Posterior cingulate gyrus (tissue), 11 donors: Measurements from ENCODE around the gene LDB1.
A peak's percentile ranks its signal among the peaks of the same experiment; 100 is the strongest.

Experiments used
- DNase-seq, 10 donors: peaks; one replicate each; pipeline versions ENCODE4 v3.0.0 to v3.0.0-alpha.2; 2020 to 2021; ENCODE audit warnings: mixed read lengths in 3 of 10
- intact Hi-C: fragments of 100-400 bp; cut with DNase I; formaldehyde crosslinking; loops from one replicate; pipeline ENCODE4 v1.15.1; 2023

The LDB1 gene, protein sequence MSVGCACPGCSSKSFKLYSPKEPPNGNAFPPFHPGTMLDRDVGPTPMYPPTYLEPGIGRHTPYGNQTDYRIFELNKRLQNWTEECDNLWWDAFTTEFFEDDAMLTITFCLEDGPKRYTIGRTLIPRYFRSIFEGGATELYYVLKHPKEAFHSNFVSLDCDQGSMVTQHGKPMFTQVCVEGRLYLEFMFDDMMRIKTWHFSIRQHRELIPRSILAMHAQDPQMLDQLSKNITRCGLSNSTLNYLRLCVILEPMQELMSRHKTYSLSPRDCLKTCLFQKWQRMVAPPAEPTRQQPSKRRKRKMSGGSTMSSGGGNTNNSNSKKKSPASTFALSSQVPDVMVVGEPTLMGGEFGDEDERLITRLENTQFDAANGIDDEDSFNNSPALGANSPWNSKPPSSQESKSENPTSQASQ

DNA sequence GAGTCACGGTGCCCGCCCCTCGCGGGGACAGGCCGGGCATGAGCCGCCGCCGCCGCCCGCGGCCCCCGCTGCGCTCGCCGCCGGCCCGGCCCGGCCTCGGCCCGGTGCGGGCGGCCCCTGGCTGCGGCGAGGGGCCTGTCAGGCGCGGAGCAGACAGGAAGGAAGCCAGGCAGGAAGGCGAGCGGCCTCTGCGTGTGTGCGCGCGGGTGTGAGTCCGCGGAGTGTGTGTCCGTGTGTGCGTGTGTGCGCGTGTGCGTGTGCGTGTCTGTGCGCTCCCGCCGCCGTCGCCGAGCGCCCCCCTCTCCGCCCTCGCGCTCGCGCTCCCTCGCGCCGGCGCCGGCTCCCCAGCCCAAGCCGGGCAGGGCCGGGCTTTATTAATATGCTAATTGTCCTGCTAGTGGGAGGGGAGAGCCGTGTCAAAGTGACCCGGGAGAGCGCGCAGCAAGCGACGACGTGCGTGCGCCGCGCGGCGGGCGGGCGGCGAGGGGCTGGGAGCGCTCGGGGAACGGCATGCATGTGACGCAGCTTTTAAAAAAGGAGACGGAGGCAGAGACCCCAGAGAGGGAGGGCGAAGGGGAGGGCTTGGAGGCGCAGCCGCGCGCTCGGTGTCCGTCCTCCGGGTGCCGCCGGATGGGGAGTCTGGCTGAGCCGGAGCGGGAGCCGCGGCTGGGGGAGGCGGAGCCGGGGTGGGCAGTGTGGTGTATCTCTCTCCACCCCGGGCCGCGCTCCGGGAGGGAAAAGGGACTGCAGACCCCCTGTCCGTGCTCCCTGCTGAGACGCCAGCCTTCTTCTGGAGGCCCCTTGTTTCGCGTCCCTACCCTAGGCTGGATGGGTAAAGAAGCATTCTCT is at the start of gene LDB1:
Gene LDB1 (minus strand): TSS at position 227 of the 849 bp plus-strand sequence. CDS start 258 bp downstream, outside the sequence.
- peak; percentile 67 to 98 (median 80) for DNase-seq
- intact Hi-C loops = loop anchor here (2.0 kb wide), 1 partner anchor 56 kb away; the partner anchor contains the start of gene HPS6

DNA sequence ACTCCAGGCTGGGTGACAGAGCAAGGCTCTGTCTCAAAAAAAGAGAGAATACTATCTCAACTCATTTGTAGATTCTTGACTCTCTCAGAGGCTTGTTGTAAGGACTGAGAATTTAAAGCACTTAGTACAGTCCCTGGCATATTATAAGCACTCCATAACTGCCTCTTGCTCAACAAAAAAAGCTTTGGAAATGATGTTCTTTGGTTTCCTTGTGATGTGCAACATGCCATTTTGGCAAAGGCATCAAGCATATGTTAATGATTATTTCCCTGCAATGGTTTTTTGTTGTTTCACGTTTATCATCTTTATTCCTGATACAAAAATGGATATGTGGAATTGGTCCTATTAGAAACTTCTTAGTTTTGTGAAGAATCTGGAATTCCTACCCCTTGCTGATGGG is 47.7 kb upstream of the LDB1 start:
- intact Hi-C loops = loop anchor here (5.0 to 10.0 kb wide), 3 partner anchors 67 to 229 kb away; partner anchors contain the start of gene NFKB2
- no peak for DNase-seq

DNA sequence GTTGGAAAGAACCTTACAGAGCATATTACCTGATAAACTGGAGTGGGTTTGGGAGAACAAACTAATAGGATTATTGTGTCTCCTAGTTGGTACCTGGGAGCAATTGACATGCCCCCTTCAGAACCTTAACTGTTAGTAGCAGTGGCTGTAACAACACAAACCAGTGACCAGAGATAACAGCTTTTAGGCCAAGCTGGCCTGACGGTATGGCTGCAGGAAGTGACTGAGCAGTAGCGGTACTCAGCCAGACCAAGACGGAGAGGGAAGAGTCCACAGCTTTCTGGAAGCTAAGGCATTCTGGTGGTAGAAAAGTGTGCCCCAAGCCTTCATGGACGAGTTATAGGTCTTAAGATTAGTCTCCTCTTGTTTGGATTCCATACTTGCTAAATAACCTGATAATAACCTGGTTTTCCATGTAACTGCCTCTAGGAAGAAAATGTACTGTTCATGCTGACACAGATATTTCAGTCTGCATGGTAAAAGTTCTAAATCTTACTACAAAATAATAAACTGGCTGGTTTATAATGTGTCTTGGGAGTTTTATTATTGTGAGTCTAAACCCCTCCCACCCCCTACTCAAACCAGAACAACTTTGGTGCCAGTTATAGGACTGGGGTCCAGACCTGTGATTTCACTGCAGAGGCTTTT is 43.3 kb upstream of the LDB1 start:
- intact Hi-C loops = loop anchor here (10.0 kb wide), 1 partner anchor 71 kb away; no protein-coding TSS in a partner anchor
- DNase-seq = no peak

DNA sequence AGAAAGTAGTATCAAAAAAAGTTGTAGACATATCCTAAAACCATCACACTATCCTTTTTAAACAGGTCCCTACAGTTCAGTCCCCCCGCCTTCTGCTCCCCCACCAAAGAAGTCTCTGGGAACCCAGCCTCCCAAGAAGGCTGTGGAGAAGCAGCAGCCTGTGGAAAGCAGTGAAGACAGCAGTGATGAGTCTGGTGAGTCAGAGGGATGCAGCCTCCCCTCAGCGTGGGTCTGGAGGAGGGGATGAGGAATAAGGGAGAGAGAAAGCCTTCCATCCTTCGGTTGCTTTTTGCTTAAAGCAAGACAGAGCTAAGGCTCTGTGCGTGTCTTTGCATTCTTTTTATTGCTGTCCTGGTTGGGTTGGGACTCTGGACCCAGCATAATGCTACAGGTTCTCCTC is 39.7 kb upstream of the LDB1 start:
- intact Hi-C loops = loop anchor here (10.0 kb wide), 1 partner anchor 75 kb away; no protein-coding TSS in a partner anchor
- DNase-seq = no peak

DNA sequence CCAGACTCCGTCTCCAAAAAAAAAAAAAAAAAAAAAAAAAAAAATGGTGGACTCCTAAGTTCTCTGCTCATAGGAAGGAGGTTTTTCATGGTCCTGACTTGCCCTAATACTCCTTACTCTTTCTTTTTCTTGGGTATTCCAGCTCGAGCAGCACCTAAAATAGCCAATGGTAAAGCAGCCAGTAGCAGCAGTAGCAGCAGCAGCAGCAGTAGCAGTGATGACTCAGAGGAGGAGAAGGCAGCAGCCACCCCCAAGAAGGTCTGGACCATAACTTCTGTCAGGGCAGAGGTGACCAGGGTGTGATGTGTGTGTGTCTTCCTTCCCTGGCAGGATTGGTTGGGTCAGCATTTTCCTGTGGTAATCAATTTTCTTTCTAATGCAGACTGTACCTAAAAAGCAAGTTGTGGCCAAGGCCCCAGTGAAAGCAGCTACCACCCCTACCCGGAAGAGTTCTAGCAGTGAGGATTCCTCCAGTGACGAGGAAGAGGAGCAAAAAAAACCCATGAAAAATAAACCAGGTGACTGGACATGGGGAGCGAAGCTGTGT is 39.0 kb upstream of the LDB1 start:
- intact Hi-C loops = no loop called here
- DNase-seq = no peak

DNA sequence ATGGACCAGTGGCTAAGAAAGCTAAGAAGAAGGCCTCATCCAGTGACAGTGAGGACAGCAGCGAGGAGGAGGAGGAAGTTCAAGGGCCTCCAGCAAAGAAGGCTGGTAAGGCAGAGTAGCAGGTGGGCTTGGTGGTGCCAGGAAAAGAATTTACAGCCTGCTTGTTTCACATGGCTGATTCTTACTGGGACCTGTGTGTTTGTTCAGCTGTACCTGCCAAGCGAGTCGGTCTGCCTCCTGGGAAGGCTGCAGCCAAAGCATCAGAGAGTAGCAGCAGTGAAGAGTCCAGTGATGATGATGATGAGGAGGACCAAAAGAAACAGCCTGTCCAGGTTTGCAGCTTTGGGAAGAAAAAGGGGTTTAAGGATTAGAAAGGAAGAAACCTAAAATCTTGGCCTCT is 37.1 kb upstream of the LDB1 start:
- intact Hi-C loops = no loop called here
- DNase-seq = no peak

DNA sequence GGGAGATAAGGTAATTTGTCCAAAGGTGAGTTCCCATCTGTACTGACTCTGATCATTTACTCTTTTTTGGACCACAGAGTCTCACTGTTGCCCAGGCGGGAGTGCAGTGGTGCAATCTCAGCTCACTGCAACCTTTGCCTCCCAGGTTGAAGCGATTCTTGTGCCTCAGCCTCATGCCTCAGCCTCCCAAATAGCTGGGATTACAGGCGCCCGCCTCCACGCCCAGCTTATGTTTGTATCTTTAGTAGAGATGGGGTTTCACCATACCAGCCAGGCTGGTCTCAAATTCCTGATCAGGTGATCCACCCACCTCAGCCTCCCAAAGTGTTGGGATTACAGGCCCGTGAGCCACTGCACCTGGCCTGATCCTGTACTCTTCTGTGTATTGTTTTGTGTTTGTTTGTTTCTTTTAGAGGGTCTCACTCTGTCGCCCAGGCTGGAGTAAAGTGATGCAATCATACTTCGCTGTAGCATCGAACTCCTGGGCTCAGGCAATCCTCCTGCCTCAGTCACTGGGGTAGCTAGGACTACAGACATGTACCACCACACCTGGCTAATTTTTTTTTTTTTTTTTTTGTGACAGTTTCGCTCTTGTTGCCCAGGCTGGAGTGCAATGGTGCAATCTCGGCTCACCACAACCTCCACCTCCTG is 34.4 kb upstream of the LDB1 start:
- no peak for DNase-seq
- intact Hi-C loops = no loop called here

DNA sequence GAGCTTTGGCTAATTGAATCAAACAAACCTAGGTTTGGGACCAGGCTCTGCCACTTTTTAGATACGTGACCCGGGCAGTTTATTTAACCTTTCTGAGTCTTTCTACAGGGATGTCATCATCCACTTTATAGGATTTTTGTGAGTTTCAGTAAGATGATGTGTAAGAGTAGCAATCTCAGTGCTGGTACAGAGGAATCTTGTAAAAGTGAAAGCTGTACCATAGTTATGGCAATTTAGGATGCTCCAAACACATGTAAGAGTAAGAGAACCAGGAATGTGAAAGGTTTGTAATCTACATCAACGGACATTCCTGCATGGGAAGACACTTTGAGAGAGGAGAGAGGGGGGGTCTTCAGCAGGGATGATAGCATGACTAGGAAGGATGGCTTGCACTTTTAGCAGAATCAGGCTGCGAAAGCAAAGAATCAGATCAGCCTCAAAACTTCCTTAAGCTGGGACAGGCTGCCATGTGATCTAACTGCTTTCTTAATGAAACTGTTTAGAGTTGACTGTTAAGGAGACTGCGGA is 33.0 kb upstream of the LDB1 start:
- DNase-seq = no peak
- intact Hi-C loops = no loop called here

DNA sequence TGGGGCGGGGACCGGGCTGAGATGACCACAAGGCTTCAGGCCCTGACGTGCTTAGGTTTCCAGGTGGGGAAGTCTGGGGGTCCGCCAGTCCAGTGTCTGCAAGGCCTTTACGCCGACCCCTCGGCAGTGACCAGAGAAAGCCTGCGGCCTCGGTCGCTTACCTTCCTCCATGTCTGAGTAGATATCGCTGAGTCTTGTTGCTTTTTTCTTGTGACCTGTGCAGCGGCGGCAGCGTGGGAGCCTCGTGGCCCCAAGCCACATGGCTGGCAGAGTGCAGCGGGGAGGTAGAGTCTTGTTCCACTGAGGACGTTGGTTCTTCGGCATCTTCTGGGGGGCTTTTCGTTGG is 32.4 kb upstream of the LDB1 start:
- DNase-seq = peak in 2 of 10 donors; percentile 8 to 81
- intact Hi-C loops = loop anchor here (1.0 kb wide), 1 partner anchor 19 kb away; the partner anchor contains the start of gene PPRC1

DNA sequence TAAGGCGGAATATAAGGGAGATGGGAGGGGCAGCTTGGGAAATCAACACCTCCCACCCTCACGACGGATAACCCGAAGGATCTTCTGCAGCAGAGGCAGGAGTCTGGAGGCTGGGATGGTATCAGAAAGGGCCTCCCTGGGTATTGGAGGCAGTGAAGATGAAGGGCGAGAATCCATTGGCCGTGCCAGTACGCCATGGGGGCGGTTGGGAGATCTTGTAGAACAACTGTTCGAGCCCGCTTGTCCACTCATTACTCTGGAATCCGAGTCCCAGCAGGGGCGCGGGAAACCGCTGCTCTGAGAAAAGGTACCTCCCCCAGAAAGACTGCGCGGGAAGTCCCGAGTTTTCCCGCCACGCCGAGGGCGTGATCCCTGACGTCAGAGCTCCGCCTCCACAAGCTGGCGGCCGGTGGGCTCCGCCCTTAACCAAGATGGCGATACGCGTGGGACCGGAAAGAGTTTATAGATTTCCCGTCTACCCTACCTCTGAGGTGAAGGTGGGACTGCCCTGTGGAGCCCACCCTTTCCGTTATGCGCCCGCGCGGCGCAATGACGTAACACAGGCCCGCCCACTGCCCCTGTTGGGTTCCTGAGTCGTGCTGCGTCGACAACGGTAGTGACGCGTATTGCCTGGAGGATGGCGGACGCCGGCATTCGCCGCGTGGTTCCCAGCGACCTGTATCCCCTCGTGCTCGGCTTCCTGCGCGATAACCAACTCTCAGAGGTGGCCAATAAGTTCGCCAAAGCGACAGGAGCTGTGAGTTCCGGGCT is 31.8 kb upstream of the LDB1 start, which contains the start of gene NOLC1:
Gene NOLC1 (plus strand): TSS at position 616 of the 771 bp plus-strand sequence. CDS start 22 bp downstream, at position 638.
- DNase-seq = peak; percentile 92 to 100 (median 99)
- intact Hi-C loops = loop anchor here (1.0 kb wide), 1 partner anchor 19 kb away; the partner anchor contains the start of gene PPRC1

DNA sequence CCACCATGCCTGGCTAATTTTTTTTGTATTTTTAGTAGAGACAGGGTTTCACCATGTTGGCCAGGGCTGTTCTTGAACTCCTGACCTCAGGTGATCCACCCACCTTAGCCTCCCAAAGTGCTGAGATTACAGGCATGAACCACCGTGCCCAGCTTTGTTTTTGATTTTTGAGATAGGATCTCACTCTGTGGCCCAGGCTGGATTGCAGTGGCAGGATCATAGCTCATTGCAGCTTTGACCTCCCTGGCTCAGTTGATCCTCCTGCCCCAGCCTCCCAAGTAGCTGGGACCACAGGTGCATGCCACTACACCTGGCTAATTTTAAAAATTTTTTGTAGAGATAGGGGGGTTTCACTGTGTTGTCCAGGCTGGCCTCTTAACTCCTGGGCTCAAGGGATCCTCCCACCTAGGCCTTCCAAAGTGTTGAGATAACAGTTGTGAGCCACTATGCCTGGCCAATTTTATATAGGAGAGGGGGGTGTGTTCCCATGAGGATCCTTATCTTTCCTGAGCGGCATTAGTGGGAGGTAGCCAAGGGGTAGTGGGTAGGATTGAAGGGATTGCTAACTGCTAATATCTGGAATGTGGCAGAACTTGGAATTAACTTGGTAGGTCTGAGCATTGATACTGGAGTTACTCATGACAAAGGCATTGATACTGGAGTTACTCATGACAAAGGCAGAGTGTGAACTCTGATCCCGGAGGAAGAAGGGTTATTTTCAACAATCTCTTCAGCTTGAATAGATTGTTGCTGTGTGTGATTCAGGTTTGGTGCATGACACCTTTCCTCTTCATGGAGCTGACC is 31.0 kb upstream of the LDB1 start:
- DNase-seq = no peak
- intact Hi-C loops = no loop called here

DNA sequence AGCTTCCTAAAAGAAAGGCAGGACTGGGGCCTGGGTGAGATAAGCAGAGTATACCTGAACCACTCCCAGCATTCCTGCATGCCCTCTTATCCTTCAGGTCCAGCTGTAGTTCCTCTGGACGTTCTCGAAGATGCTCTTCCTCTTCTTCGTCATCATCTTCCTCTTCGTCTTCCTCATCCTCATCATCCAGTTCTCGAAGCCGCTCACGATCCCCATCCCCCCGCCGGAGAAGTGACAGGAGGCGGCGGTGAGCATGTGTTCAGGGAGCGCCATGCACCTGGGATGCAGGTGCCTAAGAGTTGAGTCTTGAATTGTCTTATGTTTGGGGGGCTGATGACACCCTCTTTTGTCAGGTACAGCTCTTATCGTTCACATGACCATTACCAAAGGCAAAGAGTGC is 28.1 kb upstream of the LDB1 start:
- no peak for DNase-seq
- intact Hi-C loops = no loop called here

DNA sequence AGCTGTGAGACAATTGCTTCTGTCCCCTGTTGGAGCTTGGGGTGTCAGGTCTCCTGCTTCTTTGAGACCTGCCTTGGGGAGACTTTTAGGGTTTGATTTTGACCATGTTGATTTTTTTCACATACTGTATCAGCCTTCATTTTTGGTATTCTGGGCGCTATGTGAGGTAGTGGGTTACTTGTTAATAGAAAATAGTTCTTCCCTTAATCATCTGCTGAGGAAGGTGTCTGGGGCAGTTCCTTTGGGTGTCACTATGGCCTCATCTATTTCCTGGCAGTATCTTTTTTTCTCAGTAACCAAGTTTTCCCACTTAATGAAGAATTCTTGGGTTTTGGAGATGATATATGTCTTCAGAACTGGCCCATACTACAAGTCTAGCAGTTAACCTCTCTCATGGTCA is 27.4 kb upstream of the LDB1 start:
- intact Hi-C loops = no loop called here
- DNase-seq = no peak

DNA sequence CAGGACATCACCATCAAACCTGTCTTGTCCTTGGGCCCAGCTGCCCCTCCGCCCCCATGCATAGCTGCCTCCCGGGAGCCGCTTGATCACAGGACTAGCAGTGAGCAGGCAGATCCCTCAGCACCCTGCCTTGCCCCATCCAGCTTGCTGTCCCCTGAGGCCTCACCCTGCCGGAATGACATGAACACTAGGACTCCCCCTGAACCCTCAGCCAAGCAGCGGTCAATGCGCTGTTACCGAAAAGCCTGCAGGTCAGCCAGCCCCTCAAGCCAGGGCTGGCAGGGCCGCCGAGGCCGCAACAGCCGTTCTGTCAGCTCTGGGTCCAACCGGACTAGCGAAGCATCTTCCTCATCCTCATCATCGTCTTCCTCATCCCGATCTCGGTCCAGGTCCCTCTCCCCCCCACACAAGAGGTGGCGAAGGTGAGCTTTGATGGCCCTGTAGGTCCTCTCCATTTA is 26.8 kb upstream of the LDB1 start:
- DNase-seq = no peak
- intact Hi-C loops = no loop called here

DNA sequence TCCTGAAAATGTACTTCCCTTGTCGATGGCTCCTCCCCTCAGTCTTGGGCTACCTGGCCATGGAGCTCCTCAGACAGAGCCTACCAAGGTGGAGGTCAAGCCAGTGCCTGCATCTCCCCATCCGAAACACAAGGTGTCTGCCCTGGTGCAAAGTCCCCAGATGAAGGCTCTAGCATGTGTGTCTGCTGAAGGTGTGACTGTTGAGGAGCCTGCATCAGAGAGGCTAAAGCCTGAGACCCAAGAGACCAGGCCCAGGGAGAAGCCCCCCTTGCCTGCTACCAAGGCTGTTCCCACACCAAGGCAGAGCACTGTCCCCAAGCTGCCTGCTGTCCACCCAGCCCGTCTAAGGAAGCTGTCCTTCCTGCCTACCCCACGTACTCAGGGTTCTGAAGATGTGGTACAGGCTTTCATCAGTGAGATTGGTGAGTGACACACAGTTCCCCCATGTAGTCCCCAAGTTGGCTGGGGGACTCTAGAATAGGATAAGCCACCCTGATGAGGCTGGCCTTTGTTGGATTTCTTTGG is 21.5 kb upstream of the LDB1 start:
- DNase-seq = no peak
- intact Hi-C loops = no loop called here

DNA sequence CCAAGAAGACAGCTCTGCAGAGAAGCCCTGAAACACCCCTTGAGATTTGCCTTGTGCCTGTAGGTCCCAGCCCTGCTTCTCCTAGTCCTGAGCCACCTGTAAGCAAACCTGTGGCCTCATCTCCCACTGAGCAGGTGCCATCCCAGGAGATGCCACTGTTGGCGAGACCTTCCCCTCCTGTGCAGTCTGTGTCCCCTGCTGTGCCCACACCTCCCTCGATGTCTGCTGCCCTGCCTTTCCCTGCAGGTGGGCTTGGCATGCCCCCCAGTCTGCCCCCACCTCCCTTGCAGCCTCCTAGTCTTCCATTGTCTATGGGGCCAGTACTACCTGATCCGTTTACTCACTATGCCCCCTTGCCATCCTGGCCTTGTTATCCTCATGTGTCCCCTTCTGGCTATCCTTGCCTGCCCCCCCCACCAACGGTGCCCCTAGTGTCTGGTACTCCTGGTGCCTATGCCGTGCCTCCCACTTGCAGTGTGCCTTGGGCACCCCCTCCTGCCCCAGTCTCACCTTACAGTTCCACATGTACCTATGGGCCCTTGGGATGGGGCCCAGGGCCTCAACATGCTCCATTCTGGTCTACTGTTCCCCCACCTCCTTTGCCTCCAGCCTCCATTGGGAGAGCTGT is 20.9 kb upstream of the LDB1 start:
- intact Hi-C loops = no loop called here
- DNase-seq = peak in 1 of 10 donors; percentile 59

DNA sequence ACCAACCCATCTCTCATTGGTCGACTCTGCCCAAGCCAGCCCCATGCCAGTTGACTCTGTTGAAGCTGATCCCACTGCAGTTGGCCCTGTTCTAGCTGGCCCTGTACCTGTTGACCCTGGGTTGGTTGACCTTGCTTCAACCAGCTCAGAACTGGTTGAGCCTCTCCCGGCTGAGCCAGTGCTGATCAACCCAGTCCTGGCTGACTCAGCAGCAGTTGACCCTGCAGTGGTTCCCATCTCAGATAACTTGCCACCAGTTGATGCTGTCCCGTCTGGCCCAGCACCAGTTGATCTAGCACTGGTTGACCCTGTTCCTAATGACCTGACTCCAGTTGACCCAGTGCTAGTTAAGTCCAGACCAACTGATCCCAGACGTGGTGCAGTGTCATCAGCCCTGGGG is 20.1 kb upstream of the LDB1 start:
- intact Hi-C loops = no loop called here
- peak in 1 of 10 donors; percentile 58 for DNase-seq
